ENCODE results near the gene PAQR7. TPM values are rescaled to one million over a fixed set of nuclear protein-coding genes. Genes with fewer than 3 reads are reported as not detected.

PAQR7 gene, protein sequence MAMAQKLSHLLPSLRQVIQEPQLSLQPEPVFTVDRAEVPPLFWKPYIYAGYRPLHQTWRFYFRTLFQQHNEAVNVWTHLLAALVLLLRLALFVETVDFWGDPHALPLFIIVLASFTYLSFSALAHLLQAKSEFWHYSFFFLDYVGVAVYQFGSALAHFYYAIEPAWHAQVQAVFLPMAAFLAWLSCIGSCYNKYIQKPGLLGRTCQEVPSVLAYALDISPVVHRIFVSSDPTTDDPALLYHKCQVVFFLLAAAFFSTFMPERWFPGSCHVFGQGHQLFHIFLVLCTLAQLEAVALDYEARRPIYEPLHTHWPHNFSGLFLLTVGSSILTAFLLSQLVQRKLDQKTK
- 42.9 TPM for polyA plus RNA-seq
- long read RNA-seq, donor 1, partial matches to known transcripts: 0 of 11 reads
- long read RNA-seq, donor 1, other reads (novel, unspliced or antisense): 10 of 11 reads
- long read RNA-seq, donor 2, transcript PAQR7-201 (2 exons, 3,297 nt): major isoform, 7 of 29 reads
- long read RNA-seq, donor 2, partial matches to known transcripts: 22 of 29 reads
- long read RNA-seq, donor 2, other reads (novel, unspliced or antisense): 0 of 29 reads
- long read RNA-seq, donor 3: 0 reads
- long read RNA-seq, donor 4, partial matches to known transcripts: 0 of 1 reads
- long read RNA-seq, donor 4, other reads (novel, unspliced or antisense): 0 of 1 reads
- long read RNA-seq, donor 5: 0 reads
- long read RNA-seq, donor 6, transcript PAQR7-201 (2 exons, 3,297 nt): major isoform, 8 of 32 reads
- long read RNA-seq, donor 6, partial matches to known transcripts: 0 of 32 reads
- long read RNA-seq, donor 6, other reads (novel, unspliced or antisense): 24 of 32 reads
- long read RNA-seq, donor 7: 0 reads
- long read RNA-seq, donor 8, transcript PAQR7-201 (2 exons, 3,297 nt): major isoform, 5 of 25 reads
- long read RNA-seq, donor 8, partial matches to known transcripts: 14 of 25 reads
- long read RNA-seq, donor 8, other reads (novel, unspliced or antisense): 6 of 25 reads
- long read RNA-seq, donor 9, transcript PAQR7-201 (2 exons, 3,297 nt): major isoform, 5 of 12 reads
- long read RNA-seq, donor 9, partial matches to known transcripts: 0 of 12 reads
- long read RNA-seq, donor 9, other reads (novel, unspliced or antisense): 7 of 12 reads
- long read RNA-seq, donor 10, transcript PAQR7-201 (2 exons, 3,297 nt): major isoform, 5 of 30 reads
- long read RNA-seq, donor 10, partial matches to known transcripts: 5 of 30 reads
- long read RNA-seq, donor 10, other reads (novel, unspliced or antisense): 20 of 30 reads
- long read RNA-seq, donor 11, partial matches to known transcripts: 6 of 6 reads
- long read RNA-seq, donor 11, other reads (novel, unspliced or antisense): 0 of 6 reads

GRCh38 chr1:25875154-25875855 is at the start of gene PAQR7:
TSS of gene PAQR7 (minus strand) at chr1:25875708. CDS start at chr1:25863839, 11,869 bp downstream.
- Histone ChIP-seq H3K36me3 (ENCODE audit: control insufficient read depth, insufficient read depth, low read length) (peaks cover 6% of the 10 kb centered on the region), H3K27ac (ENCODE audit: low read length) (peak within 1 kb of the TSS; percentile 87), H3K4me3 (ENCODE audit: low read length) (peak within 1 kb of the TSS; percentile 80), H3K27me3 (ENCODE audit: control insufficient read depth, insufficient read depth, low read length) (no peaks in the 10 kb centered on the region), H3K9me3 (ENCODE audit: control insufficient read depth, low read depth, low read length) (no peaks in the 10 kb centered on the region), H3K4me1 (ENCODE audit: control insufficient read depth, insufficient read depth, low read length) (peaks cover 74% of the 10 kb centered on the region)
- WGBS (ENCODE audit: insufficient coverage, low lambda C conversion rate): no CpG with 5 or more reads among the region's 75 CpGs
- DNase-seq: peak; percentile 77 to 93

GRCh38 chr1:25924454-25924853 is 48.9 kb upstream of the PAQR7 start:
- Histone ChIP-seq H3K4me3 (ENCODE audit: low read length) (no peak overlapping the region), H3K9me3 (ENCODE audit: control insufficient read depth, low read depth, low read length) (no peaks in the 10 kb centered on the region), H3K27ac (ENCODE audit: low read length) (no peak overlapping the region), H3K36me3 (ENCODE audit: control insufficient read depth, insufficient read depth, low read length) (no peaks in the 10 kb centered on the region), H3K4me1 (ENCODE audit: control insufficient read depth, insufficient read depth, low read length) (peaks cover 15% of the 10 kb centered on the region), H3K27me3 (ENCODE audit: control insufficient read depth, insufficient read depth, low read length) (peaks cover 3% of the 10 kb centered on the region)
- WGBS (ENCODE audit: insufficient coverage, low lambda C conversion rate): 33% methylated on average over 1 of the region's 2 CpGs
- no peak for DNase-seq

GRCh38 chr1:25922971-25923552 is 47.6 kb upstream of the PAQR7 start:
- H3K4me1 ChIP-seq (ENCODE audit: control insufficient read depth, insufficient read depth, low read length): peaks cover 15% of the 10 kb centered on the region
- H3K36me3 ChIP-seq (ENCODE audit: control insufficient read depth, insufficient read depth, low read length): no peaks in the 10 kb centered on the region
- peak overlapping the region; percentile 42 for H3K27ac ChIP-seq (ENCODE audit: low read length)
- peak overlapping the region; percentile 50 for H3K4me3 ChIP-seq (ENCODE audit: low read length)
- no peaks in the 10 kb centered on the region for H3K9me3 ChIP-seq (ENCODE audit: control insufficient read depth, low read depth, low read length)
- 0% methylated on average over 2 of the region's 32 CpGs for WGBS (ENCODE audit: insufficient coverage, low lambda C conversion rate)
- peak in 1 of 2 donors; percentile 74 for DNase-seq
- H3K27me3 ChIP-seq (ENCODE audit: control insufficient read depth, insufficient read depth, low read length): peaks cover 3% of the 10 kb centered on the region

DNA sequence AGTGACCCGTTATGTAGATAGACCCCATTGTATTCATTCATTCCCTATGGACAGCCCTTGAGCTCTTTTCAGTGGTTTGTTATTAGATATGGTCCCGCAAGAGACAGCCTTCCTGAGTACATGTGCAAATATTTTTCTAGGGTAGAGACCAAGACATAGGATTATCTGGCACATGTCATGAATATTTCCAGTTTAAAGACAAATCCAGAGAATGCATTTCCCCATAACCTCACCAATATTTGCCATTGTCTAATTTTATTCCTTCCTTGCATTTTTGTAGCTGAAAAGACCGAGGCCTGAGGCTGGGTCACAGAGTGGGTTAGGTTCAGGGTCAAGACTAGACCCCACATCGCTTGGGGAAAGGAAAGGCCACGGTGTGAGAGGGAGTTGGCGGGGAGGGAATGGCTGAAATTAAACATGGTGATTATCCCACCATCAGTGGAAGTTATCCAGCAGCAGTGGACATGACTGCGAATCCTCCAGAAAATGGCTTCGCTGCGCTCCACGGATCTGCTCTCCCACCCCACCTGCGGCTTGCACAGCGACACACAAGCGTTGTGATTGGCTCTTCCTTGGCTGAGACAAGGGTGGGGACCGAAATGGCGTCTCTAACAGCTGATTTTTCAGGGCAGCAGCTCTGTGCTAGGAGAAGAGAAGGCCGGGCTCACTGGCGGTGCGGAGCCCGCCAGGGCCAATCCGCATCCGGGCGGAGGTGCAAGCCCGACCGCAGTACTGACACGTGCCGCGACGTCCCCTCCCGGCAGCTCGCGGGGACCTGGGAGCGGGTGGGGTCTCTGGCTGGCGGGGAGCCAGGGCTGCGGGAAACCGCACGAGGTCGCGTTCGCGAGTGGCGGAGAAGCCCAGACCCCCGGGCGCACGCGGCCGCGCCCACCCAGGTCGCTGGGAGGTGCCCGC is 46.8 kb upstream of the PAQR7 start:
- H3K27me3 ChIP-seq (ENCODE audit: control insufficient read depth, insufficient read depth, low read length): peaks cover 3% of the 10 kb centered on the region
- 60% methylated on average over 1 of the region's 49 CpGs for WGBS (ENCODE audit: insufficient coverage, low lambda C conversion rate)
- peak overlapping the region; percentile 50 for H3K4me3 ChIP-seq (ENCODE audit: low read length)
- peak overlapping the region; percentile 55 for H3K27ac ChIP-seq (ENCODE audit: low read length)
- H3K36me3 ChIP-seq (ENCODE audit: control insufficient read depth, insufficient read depth, low read length): no peaks in the 10 kb centered on the region
- H3K4me1 ChIP-seq (ENCODE audit: control insufficient read depth, insufficient read depth, low read length): peaks cover 21% of the 10 kb centered on the region
- DNase-seq: peak; percentile 31 to 72
- H3K9me3 ChIP-seq (ENCODE audit: control insufficient read depth, low read depth, low read length): no peaks in the 10 kb centered on the region

GRCh38 chr1:25918615-25919014 is 43.1 kb upstream of the PAQR7 start:
- 93% methylated on average over 3 of the region's 11 CpGs for WGBS (ENCODE audit: insufficient coverage, low lambda C conversion rate)
- H3K27me3 ChIP-seq (ENCODE audit: control insufficient read depth, insufficient read depth, low read length): peaks cover 3% of the 10 kb centered on the region
- H3K36me3 ChIP-seq (ENCODE audit: control insufficient read depth, insufficient read depth, low read length): no peaks in the 10 kb centered on the region
- no peak overlapping the region for H3K27ac ChIP-seq (ENCODE audit: low read length)
- H3K4me1 ChIP-seq (ENCODE audit: control insufficient read depth, insufficient read depth, low read length): peaks cover 17% of the 10 kb centered on the region
- no peaks in the 10 kb centered on the region for H3K9me3 ChIP-seq (ENCODE audit: control insufficient read depth, low read depth, low read length)
- no peak for DNase-seq
- H3K4me3 ChIP-seq (ENCODE audit: low read length): no peak overlapping the region

- no peaks in the 10 kb centered on the region for H3K36me3 ChIP-seq (ENCODE audit: control insufficient read depth, insufficient read depth, low read length)
- peaks cover 3% of the 10 kb centered on the region for H3K27me3 ChIP-seq (ENCODE audit: control insufficient read depth, insufficient read depth, low read length)
- no peak overlapping the region for H3K4me3 ChIP-seq (ENCODE audit: low read length)
- H3K4me1 ChIP-seq (ENCODE audit: control insufficient read depth, insufficient read depth, low read length): peaks cover 12% of the 10 kb centered on the region
- no peaks in the 10 kb centered on the region for H3K9me3 ChIP-seq (ENCODE audit: control insufficient read depth, low read depth, low read length)
- peak; percentile 32 to 75 for DNase-seq
- WGBS (ENCODE audit: insufficient coverage, low lambda C conversion rate): no CpG with 5 or more reads among the region's 5 CpGs
- H3K27ac ChIP-seq (ENCODE audit: low read length): no peak overlapping the region
These were observed 42.5 kb upstream of the PAQR7 start for GRCh38 chr1:25917996-25918395.

GRCh38 chr1:25916460-25916859 is 41.0 kb upstream of the PAQR7 start:
- Histone ChIP-seq H3K9me3 (ENCODE audit: control insufficient read depth, low read depth, low read length) (no peaks in the 10 kb centered on the region), H3K36me3 (ENCODE audit: control insufficient read depth, insufficient read depth, low read length) (no peaks in the 10 kb centered on the region), H3K4me1 (ENCODE audit: control insufficient read depth, insufficient read depth, low read length) (peaks cover 7% of the 10 kb centered on the region), H3K27me3 (ENCODE audit: control insufficient read depth, insufficient read depth, low read length) (no peaks in the 10 kb centered on the region), H3K27ac (ENCODE audit: low read length) (no peak overlapping the region), H3K4me3 (ENCODE audit: low read length) (no peak overlapping the region)
- WGBS (ENCODE audit: insufficient coverage, low lambda C conversion rate): no CpG with 5 or more reads among the region's 2 CpGs
- DNase-seq: no peak

- no peak for DNase-seq
- Histone ChIP-seq H3K4me3 (ENCODE audit: low read length) (no peak overlapping the region), H3K36me3 (ENCODE audit: control insufficient read depth, insufficient read depth, low read length) (no peaks in the 10 kb centered on the region), H3K9me3 (ENCODE audit: control insufficient read depth, low read depth, low read length) (no peaks in the 10 kb centered on the region), H3K27ac (ENCODE audit: low read length) (no peak overlapping the region), H3K4me1 (ENCODE audit: control insufficient read depth, insufficient read depth, low read length) (peaks cover 7% of the 10 kb centered on the region), H3K27me3 (ENCODE audit: control insufficient read depth, insufficient read depth, low read length) (no peaks in the 10 kb centered on the region)
- WGBS (ENCODE audit: insufficient coverage, low lambda C conversion rate): no CpG with 5 or more reads among the region's 3 CpGs
These were observed 38.8 kb upstream of the PAQR7 start for GRCh38 chr1:25914074-25914995.
